BLaER1 (cell line): ENCODE data around the gene TMEM74B.

Experiments
- H3K27ac ChIP-seq: shearing (Covaris generic); formaldehyde crosslinking; 2 replicates; pipeline ENCODE4 v1.8.1; 2022
- H3K27me3 ChIP-seq: shearing (Covaris generic); formaldehyde crosslinking; 2 replicates; pipeline ENCODE4 v1.8.1; 2022
- H3K36me3 ChIP-seq: shearing (Covaris generic); formaldehyde crosslinking; 2 replicates; pipeline ENCODE4 v1.8.1; 2022
- H3K4me1 ChIP-seq: shearing (Covaris generic); formaldehyde crosslinking; 2 replicates; pipeline ENCODE4 v1.8.1; 2022
- H3K4me2 ChIP-seq: shearing (Covaris generic); formaldehyde crosslinking; 2 replicates; pipeline ENCODE4 v1.8.1; 2022
- H3K4me3 ChIP-seq: shearing (Covaris generic); formaldehyde crosslinking; 2 replicates; pipeline ENCODE4 v1.8.1; 2022
- H3K9ac ChIP-seq: shearing (Covaris generic); formaldehyde crosslinking; 2 replicates; pipeline ENCODE4 v1.8.1; 2022
- H3K9me3 ChIP-seq: shearing (Covaris generic); formaldehyde crosslinking; 2 replicates; pipeline ENCODE4 v1.8.1; 2022
- H4K20me1 ChIP-seq: shearing (Covaris generic); formaldehyde crosslinking; 2 replicates; pipeline ENCODE4 v1.8.1; 2022
- Cebpa-rat ChIP-seq: shearing (Covaris generic); IDR thresholded peaks from 2 replicates; pipeline ENCODE4 v1.8.1; 2022

The TMEM74B gene

DNA sequence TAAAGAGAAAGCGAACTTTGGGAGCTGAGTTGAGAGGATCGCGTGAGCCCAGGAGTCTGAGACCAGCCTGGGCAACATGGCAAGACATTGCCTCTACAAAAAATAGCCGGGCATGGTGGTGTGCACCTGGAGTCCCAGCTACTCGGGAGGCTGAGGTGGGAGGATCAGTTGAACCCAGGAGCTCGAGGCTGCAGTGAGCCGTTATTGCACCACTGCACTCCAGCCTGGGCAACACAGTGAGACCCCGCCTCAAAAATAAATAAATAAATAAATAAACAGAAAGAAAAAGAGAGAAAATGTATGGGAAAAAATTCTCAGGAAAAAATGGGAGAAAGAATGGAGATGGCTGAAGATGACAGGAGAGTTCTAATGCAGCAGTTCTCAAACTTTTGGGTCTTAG lies 21.0 kb upstream of the TMEM74B start:
- Histone ChIP-seq H3K4me2 (no peak overlapping the region), H3K4me3 (no peak overlapping the region), H3K9me3 (no peaks in the 10 kb centered on the region), H3K4me1 (no peaks in the 10 kb centered on the region), H3K27ac (no peak overlapping the region), H3K9ac (no peak overlapping the region), H3K27me3 (no peaks in the 10 kb centered on the region), H4K20me1 (no peaks in the 10 kb centered on the region), H3K36me3 (no peaks in the 10 kb centered on the region)
- TF ChIP-seq Cebpa-rat = no peak

DNA sequence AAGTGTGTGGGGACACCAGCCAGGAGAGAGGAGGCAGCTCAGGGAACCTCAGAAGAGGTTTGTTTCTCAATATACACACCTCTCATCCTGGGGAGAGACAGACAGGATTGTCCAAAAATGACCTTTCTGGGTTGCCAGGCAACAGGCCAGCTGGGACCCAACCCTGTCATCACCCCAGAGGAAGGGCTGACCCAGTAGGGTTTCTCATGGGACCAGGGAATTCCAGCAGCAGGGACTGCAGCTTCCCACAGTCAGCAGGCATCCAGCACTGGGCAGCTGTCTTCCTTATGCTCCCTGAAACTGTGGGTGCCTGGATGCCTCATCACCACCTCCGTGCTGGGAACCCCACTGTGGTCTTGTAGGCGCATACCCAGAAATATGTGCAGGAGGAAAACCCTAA lies 19.8 kb upstream of the TMEM74B start:
- H3K27me3 ChIP-seq = no peaks in the 10 kb centered on the region
- no peak overlapping the region for H3K4me2 ChIP-seq
- H3K9ac ChIP-seq = no peak overlapping the region
- no peaks in the 10 kb centered on the region for H3K4me1 ChIP-seq
- no peak overlapping the region for H3K27ac ChIP-seq
- H3K9me3 ChIP-seq = no peaks in the 10 kb centered on the region
- no peak for TF ChIP-seq Cebpa-rat
- no peaks in the 10 kb centered on the region for H4K20me1 ChIP-seq
- H3K36me3 ChIP-seq = no peaks in the 10 kb centered on the region
- no peak overlapping the region for H3K4me3 ChIP-seq

DNA sequence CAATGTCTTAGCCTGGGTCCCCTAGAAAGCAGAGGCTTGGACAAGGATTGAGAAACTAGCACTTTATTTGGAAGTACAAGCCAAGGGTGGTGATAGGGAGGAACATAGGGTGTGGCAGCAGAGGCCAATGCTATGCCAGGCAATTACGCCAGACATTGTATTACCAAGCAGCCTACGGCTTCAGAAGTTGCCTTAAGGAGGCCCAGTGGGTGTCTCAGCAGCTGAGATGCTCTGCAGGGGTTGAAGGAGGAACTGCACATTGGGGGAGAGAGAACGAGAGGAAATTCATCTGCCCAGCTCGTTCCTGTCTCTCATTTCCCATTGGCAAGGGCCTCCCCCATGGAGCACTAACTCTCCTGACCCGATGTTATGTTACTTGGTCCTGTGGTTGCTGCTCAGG lies 19.3 kb upstream of the TMEM74B start:
- TF ChIP-seq Cebpa-rat = no peak
- Histone ChIP-seq H3K4me3 (no peak overlapping the region), H3K36me3 (no peaks in the 10 kb centered on the region), H3K4me2 (no peak overlapping the region), H3K27ac (no peak overlapping the region), H3K9ac (no peak overlapping the region), H3K4me1 (no peaks in the 10 kb centered on the region), H3K27me3 (no peaks in the 10 kb centered on the region), H4K20me1 (no peaks in the 10 kb centered on the region), H3K9me3 (no peaks in the 10 kb centered on the region)

DNA sequence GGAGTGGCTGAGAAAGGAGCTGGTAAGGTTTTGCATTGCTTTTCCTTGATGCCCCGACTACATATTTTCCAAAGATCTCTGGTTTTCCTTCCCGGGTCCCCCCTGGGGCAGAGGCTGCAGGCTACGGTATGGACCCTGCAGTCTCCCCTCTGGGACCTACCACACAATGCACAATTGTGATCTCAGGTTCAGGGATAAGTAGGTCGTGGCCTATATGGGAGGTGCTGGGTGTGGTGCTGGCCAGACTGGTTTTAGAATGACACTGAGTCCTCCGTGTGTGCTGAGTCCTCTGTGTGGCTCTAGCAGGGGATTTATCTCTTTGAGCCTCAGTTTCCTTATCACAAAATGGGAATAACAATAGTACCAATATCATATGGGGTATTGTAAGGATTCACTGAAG lies 18.8 kb upstream of the TMEM74B start:
- H3K27ac ChIP-seq = no peak overlapping the region
- H3K4me2 ChIP-seq = no peak overlapping the region
- no peaks in the 10 kb centered on the region for H4K20me1 ChIP-seq
- no peaks in the 10 kb centered on the region for H3K4me1 ChIP-seq
- no peak overlapping the region for H3K4me3 ChIP-seq
- no peak overlapping the region for H3K9ac ChIP-seq
- no peaks in the 10 kb centered on the region for H3K9me3 ChIP-seq
- H3K27me3 ChIP-seq = no peaks in the 10 kb centered on the region
- no peaks in the 10 kb centered on the region for H3K36me3 ChIP-seq
- no peak for TF ChIP-seq Cebpa-rat

DNA sequence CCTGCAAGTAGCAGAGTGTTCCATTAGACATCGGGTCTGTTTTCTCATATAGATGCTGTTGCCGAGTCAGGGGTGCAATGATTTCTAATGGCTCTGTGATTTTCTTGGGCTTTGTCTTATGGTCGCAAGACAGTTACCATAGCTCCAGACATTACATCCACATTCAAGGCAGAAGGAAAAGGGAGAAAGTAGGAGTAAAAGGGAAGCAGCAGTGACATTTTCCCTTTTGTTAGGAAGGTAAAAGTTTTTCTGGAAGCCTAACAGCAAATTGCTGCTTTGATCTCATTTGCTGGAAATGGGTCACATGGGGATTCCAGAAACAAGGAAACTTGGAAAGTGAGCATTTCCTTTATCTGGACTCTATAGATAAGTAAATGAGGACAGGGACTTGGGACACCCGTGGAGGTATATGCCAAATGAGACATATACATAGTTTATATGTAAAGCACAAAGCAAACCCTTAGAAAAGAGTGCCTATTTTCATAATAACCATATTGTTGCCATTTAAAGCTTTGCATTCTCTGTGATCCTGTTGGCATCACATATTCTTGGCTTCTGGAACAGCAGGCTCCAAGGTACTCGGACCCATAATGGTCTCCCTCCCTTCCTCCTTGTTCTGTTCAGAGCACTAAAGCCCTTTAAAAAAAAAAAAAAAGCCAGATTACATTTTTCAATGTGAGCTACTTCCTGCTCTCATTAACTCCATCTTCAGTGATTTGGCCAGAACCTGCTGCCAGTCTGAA lies 18.2 kb upstream of the TMEM74B start, which contains the start of gene C20orf202:
C20orf202 (plus strand) TSS at position 693 of the 743 bp plus-strand sequence. CDS start 132 bp downstream, outside the sequence.
- no peaks in the 10 kb centered on the region for H3K36me3 ChIP-seq
- TF ChIP-seq Cebpa-rat = no peak
- no peaks in the 10 kb centered on the region for H4K20me1 ChIP-seq
- H3K4me2 ChIP-seq = no peak within 1 kb of the TSS
- H3K9me3 ChIP-seq = no peaks in the 10 kb centered on the region
- no peaks in the 10 kb centered on the region for H3K4me1 ChIP-seq
- H3K27me3 ChIP-seq = no peaks in the 10 kb centered on the region
- no peak within 1 kb of the TSS for H3K27ac ChIP-seq
- H3K9ac ChIP-seq = no peak within 1 kb of the TSS
- H3K4me3 ChIP-seq = no peak within 1 kb of the TSS

DNA sequence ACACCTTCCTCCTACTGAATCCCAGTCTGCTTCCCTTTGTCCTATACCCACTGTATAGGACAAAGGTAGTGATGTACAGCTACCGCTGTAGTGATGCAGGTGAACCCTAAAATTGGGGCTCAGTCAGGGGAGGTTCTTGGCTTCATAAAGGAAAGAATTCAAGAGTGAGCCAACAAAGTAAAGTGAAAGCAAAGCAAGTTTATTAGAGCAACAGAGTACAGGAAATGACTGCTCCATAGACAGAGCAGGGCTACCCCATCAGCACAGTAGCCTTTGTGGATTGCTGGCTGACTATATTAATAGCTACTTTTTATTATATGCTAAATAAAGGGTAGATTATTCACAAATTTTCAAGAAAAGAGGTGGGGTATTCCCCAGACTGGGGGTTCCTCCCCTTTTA lies 15.2 kb upstream of the TMEM74B start:
- H4K20me1 ChIP-seq = no peaks in the 10 kb centered on the region
- no peak overlapping the region for H3K27ac ChIP-seq
- no peak for TF ChIP-seq Cebpa-rat
- H3K27me3 ChIP-seq = no peaks in the 10 kb centered on the region
- H3K4me3 ChIP-seq = no peak overlapping the region
- H3K4me1 ChIP-seq = no peaks in the 10 kb centered on the region
- no peaks in the 10 kb centered on the region for H3K36me3 ChIP-seq
- H3K9ac ChIP-seq = no peak overlapping the region
- H3K9me3 ChIP-seq = no peaks in the 10 kb centered on the region; the same call in 1 of the 2 replicates
- no peak overlapping the region for H3K4me2 ChIP-seq

DNA sequence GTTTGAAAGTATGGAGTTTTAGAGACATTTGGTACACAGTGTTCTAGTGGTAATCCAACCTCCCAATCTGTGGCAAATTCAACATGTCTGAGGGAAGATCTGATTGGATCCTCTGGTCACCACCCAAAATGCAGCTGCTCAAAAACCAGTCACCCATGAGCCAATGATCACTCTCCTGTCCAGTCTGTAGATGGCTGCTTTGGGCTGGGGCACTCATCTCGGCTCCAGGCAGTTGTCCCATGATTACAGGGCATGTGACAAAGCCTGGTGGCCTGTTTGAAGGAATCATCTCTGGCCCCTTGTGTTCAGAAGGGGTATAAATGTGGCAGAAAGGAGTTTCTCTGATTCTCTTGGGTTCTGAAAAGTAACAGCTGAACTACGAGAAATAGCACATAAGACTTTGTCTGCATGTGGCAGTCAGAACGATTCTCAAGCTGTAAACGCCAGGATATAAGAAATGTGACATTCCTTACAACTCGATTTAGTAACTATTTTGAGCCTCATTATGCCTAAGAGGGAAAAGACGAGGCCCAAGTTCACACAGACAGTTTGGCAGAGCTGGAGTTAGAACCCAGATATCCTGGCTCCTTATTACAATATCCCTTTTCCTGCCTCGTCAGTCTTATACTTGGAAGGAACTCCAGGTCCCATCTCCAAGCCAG lies 14.6 kb upstream of the TMEM74B start:
- H3K9ac ChIP-seq = no peak overlapping the region
- no peak overlapping the region for H3K4me2 ChIP-seq
- no peaks in the 10 kb centered on the region for H3K4me1 ChIP-seq
- H4K20me1 ChIP-seq = no peaks in the 10 kb centered on the region
- no peaks in the 10 kb centered on the region for H3K36me3 ChIP-seq
- H3K9me3 ChIP-seq = no peaks in the 10 kb centered on the region; the same call in 1 of the 2 replicates
- no peak overlapping the region for H3K4me3 ChIP-seq
- H3K27me3 ChIP-seq = no peaks in the 10 kb centered on the region
- H3K27ac ChIP-seq = no peak overlapping the region
- TF ChIP-seq Cebpa-rat = no peak

DNA sequence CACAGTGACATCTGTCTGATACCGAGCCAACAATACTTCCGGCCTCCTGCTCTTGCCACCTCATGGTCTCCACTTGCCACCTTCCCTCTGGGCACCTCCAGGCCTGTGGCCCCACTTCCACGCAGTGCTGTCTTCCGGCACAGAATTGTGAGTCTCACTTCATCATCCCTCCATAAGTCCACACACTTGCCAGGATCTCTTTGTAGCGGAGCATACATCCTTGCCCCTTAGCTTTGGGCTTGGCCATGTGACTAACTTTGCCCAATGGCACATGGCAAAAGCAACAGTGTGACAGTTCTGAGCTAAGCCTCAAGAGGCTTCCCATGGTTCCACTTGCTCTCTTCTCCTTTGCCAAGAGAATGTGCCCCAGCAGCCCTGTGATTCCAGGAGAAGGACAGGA lies 14.0 kb upstream of the TMEM74B start:
- no peak overlapping the region for H3K9ac ChIP-seq
- no peaks in the 10 kb centered on the region; the same call in 1 of the 2 replicates for H3K9me3 ChIP-seq
- H3K4me2 ChIP-seq = no peak overlapping the region
- no peak overlapping the region for H3K4me3 ChIP-seq
- no peaks in the 10 kb centered on the region for H3K4me1 ChIP-seq
- H3K36me3 ChIP-seq = no peaks in the 10 kb centered on the region
- no peak for TF ChIP-seq Cebpa-rat
- H3K27me3 ChIP-seq = no peaks in the 10 kb centered on the region
- no peak overlapping the region for H3K27ac ChIP-seq
- H4K20me1 ChIP-seq = no peaks in the 10 kb centered on the region

DNA sequence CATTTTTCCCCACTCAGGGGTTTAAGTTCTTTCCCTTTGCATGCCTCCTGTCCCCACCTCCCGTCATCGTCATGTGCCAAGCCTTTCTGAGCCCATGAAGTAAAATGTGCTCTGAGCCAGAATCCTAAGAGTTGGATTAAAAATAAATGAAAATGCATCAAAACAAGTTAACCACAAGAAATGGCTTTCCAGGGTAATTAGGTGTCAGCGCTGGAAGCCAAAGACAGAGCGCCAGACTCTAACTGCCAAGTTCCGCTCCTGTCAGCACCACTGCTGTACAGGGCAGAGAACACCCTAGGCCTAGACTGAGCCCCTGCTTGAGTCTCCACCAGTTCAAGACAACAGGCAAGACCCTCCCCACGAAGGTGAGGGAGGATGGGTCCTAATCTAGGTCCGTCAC lies 13.0 kb upstream of the TMEM74B start:
- H3K4me3 ChIP-seq = no peak overlapping the region
- no peaks in the 10 kb centered on the region for H4K20me1 ChIP-seq
- no peak for TF ChIP-seq Cebpa-rat
- H3K4me1 ChIP-seq = no peaks in the 10 kb centered on the region
- H3K36me3 ChIP-seq = no peaks in the 10 kb centered on the region
- H3K27ac ChIP-seq = no peak overlapping the region
- H3K27me3 ChIP-seq = no peaks in the 10 kb centered on the region
- no peak overlapping the region for H3K4me2 ChIP-seq
- H3K9me3 ChIP-seq = no peaks in the 10 kb centered on the region; the same call in 1 of the 2 replicates
- no peak overlapping the region for H3K9ac ChIP-seq

DNA sequence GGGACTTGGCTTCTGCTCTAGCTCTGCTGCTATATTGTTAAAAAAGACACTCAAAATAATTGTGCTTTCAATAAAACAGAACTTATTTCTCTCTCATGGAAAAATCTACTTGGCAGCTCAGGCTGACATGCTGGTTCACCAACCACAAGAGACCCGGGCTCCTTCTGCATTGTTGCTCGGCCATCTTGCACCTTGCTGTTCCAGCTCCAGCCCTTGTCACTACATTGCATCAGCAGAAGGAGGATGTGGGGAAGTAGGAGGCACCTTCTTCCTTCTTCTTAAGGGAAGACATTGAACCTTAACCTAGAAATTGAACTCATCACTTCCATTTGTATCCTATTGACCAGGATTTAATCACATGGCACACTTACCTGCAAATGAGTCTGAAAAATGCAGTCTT lies 11.9 kb upstream of the TMEM74B start:
- H3K27me3 ChIP-seq = no peaks in the 10 kb centered on the region
- H3K9ac ChIP-seq = no peak overlapping the region
- no peaks in the 10 kb centered on the region; the same call in 1 of the 2 replicates for H3K9me3 ChIP-seq
- H3K27ac ChIP-seq = no peak overlapping the region
- no peak overlapping the region for H3K4me2 ChIP-seq
- no peak overlapping the region for H3K4me3 ChIP-seq
- H3K36me3 ChIP-seq = no peaks in the 10 kb centered on the region
- TF ChIP-seq Cebpa-rat = no peak
- H4K20me1 ChIP-seq = no peaks in the 10 kb centered on the region
- H3K4me1 ChIP-seq = no peaks in the 10 kb centered on the region
